PC-9 (cell line): ENCODE results near the gene THSD8. TPM values are rescaled to one million over a fixed set of nuclear protein-coding genes. Genes with fewer than 3 reads are reported as not detected.

Experiments
- BruUV-seq: library from RNA; stranded (reverse); fragments of 400-500 nt; replicated peaks from 2 replicates; lab custom pipeline; 2021; lab: Mats Ljungman, UMichigan
- CTCF ChIA-PET: fragments of 300-600 bp; sonication (Branson Sonifier 250); formaldehyde crosslinking; loops from one replicate; lab custom pipeline; 2022; ENCODE audit warnings: antibody characterized with exemption; lab: Charles Lee
- POLR2A ChIA-PET: fragments of 300-600 bp; sonication (Branson Sonifier 250); formaldehyde crosslinking; loops from one replicate; lab custom pipeline; 2022; ENCODE audit warnings: antibody characterized with exemption; ENCODE audit not compliant: unreplicated experiment; lab: Charles Lee
- DNase-seq, 2 experiments: peaks; one replicate each; pipeline versions ENCODE4 v3.0.0 to v3.0.0-alpha.2; 2015 to 2022; ENCODE audit warnings: mixed read lengths in 1 of 2
- H2AFZ ChIP-seq: fragments of 200-600 bp; sonication (generic); 2 replicates; pipeline ENCODE4 v1.8.1; 2017; ENCODE audit warnings: antibody characterized with exemption
- H3F3A ChIP-seq: fragments of 200-600 bp; sonication (generic); 2 replicates; pipeline ENCODE4 v1.8.1; 2017; ENCODE audit warnings: antibody characterized with exemption, mild to moderate bottlenecking, low read depth; ENCODE audit not compliant: insufficient read depth
- H3K27ac ChIP-seq: fragments of 200-600 bp; sonication (generic); 2 replicates; pipeline ENCODE4 v1.6.1; 2016; ENCODE audit warnings: mixed run types
- H3K27me3 ChIP-seq: fragments of 200-600 bp; sonication (generic); 2 replicates; pipeline ENCODE4 v1.6.1; 2016; ENCODE audit warnings: low read depth, mixed run types; ENCODE audit not compliant: insufficient read depth
- H3K36me3 ChIP-seq: fragments of 200-600 bp; sonication (generic); 2 replicates; pipeline ENCODE4 v1.6.1; 2016; ENCODE audit warnings: low read depth, mixed run types
- H3K4me1 ChIP-seq: fragments of 200-600 bp; sonication (generic); replicated peaks from 2 replicates; pipeline ENCODE4 v1.6.1; 2016; ENCODE audit warnings: mixed run types; ENCODE audit not compliant: insufficient read depth
- H3K4me2 ChIP-seq: fragments of 200-600 bp; sonication (generic); 2 replicates; pipeline ENCODE4 v1.6.1; 2017; ENCODE audit warnings: mixed run types
- H3K4me3 ChIP-seq: fragments of 200-600 bp; sonication (generic); 2 replicates; pipeline ENCODE4 v1.6.1; 2016; ENCODE audit warnings: mixed run types
- H3K79me2 ChIP-seq: fragments of 200-600 bp; sonication (generic); 2 replicates; pipeline ENCODE4 v1.6.1; 2017; ENCODE audit warnings: low read depth, mixed run types
- H3K9me2 ChIP-seq: fragments of 200-600 bp; sonication (generic); 2 replicates; pipeline ENCODE4 v1.8.1; 2017; ENCODE audit warnings: mild to moderate bottlenecking; ENCODE audit not compliant: insufficient read depth
- H3K9me3 ChIP-seq: fragments of 200-600 bp; sonication (generic); 2 replicates; pipeline ENCODE4 v1.8.1; 2016; ENCODE audit warnings: low read depth; ENCODE audit not compliant: insufficient read depth
- H4K20me1 ChIP-seq: fragments of 200-600 bp; sonication (generic); 2 replicates; pipeline ENCODE4 v1.8.1; 2017; ENCODE audit not compliant: insufficient read depth
- CTCF ChIP-seq: fragments of 200-600 bp; sonication (generic); conservative IDR thresholded peaks from 2 replicates; pipeline ENCODE4 v1.6.1; 2017; ENCODE audit warnings: mixed run types, antibody characterized with exemption, mild to moderate bottlenecking, moderate library complexity
- EZH2 ChIP-seq: fragments of 200-600 bp; sonication (generic); IDR thresholded peaks from 2 replicates; pipeline ENCODE4 v1.8.0; 2017; ENCODE audit warnings: antibody characterized with exemption, low read depth
- intact Hi-C: fragments of 100-400 bp; cut with micrococcal nuclease; formaldehyde crosslinking; loops from one replicate; pipeline ENCODE4 v1.10.0; 2022; ENCODE audit not compliant: unreplicated experiment
- total RNA-seq: library from RNA; stranded (reverse); gene quantifications from 2 replicates; pipeline ENCODE4 v1.2.3, GENCODE V29; 2021

Gene THSD8
- total RNA-seq, 1 experiment from 2014 or later, result 28.8 TPM

DNA sequence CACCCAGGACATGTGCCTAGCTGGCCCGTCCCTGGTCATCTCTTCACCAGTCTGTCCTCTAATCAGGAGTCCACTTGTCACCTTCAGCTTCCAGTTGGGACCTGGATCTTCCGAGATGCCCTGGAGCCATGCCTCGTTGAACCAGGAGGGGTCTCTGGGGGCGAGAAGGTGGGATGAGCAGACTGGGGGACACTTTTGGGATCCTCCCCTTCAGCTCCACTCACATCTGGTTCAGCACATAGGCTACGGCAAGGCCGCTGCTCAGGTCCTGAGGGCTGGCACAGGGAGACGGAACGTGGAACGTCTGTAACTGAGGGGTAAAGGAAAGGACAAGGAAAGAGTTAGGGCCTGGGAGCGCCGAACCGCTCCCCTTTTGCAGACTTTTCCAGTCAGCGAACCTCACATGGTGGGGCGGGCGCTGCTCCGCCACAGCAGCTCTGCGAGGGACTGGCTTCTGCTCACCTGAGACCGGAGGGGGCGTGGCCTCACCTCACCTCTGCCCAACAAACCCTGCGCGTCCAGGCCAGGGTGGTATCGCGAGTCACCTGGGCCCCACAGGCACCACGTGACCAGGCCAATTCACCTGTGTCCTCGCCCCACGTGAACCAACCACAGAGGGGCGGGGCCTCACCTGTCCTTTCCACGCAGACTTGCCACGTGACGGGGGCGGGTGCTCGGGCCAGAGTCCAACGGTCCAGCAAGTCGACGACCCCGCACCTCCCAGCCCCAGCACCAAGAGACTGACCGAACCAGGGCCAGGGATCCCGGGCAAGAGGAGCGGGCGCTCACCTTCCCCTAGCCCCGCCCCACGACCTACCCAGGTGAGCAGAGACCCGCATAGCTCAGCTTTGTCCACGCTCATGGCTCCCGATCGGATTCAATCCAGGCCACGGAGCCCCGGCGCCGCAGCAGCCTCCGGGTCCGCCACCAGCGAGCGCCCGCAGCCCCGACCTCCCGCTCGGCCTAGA, 27.0 kb upstream of the THSD8 start, which contains the start of gene HOOK2:
Gene HOOK2 (minus strand): TSS at position 965 of the 968 bp plus-strand sequence. CDS start 103 bp downstream, at position 862.
- no TSS peak for BruUV-seq
- CTCF ChIA-PET, result interaction anchor here (0.6 to 1.3 kb wide), 6 partner anchors 9 to 247 kb away, joined by 3 to 20 read pairs (median 4); no protein-coding TSS in a partner anchor
- Histone ChIP-seq H3K27me3 (no peaks in the 10 kb centered on the region), H4K20me1 (no peaks in the 10 kb centered on the region), H3K9me3 (no peaks in the 10 kb centered on the region), H2AFZ (peak within 1 kb of the TSS; percentile 74), H3K79me2 (peaks cover 50% of the 10 kb centered on the region), H3K4me3 (peak within 1 kb of the TSS; percentile 70), H3K36me3 (0 out of 2 replicates have a peak, but pooled peaks cover 7% of the 10 kb centered on the region), H3K4me2 (peak within 1 kb of the TSS; percentile 95), H3K9me2 (no peaks in the 10 kb centered on the region), H3F3A (peaks cover 59% of the 10 kb centered on the region), H3K27ac (peak within 1 kb of the TSS; percentile 94), H3K4me1 (peaks cover 39% of the 10 kb centered on the region)
- TF ChIP-seq CTCF (no peak), EZH2 (no peak)
- POLR2A ChIA-PET, result interaction anchor here (0.6 to 1.1 kb wide), 4 partner anchors 21 to 887 kb away, joined by 3 to 5 read pairs (median 3); partner anchors contain the start of gene ZNF69
- DNase-seq, result peak; percentile 98 to 99
- intact Hi-C loops, result loop anchor here (1.0 to 5.0 kb wide), 3 partner anchors 38 to 377 kb away; partner anchors contain the start of genes GET3, IER2 and STX10

- Histone ChIP-seq H3K27ac (peak overlapping the region; percentile 51), H3K4me1 (peaks cover 54% of the 10 kb centered on the region), H3K4me2 (peak overlapping the region; percentile 78), H3K36me3 (no peaks in the 10 kb centered on the region), H3K4me3 (peak overlapping the region; percentile 59), H3K9me2 (no peaks in the 10 kb centered on the region), H2AFZ (peak overlapping the region; percentile 69), H3K79me2 (peaks cover 53% of the 10 kb centered on the region), H3K27me3 (no peaks in the 10 kb centered on the region), H3F3A (peaks cover 66% of the 10 kb centered on the region), H4K20me1 (no peaks in the 10 kb centered on the region), H3K9me3 (no peaks in the 10 kb centered on the region)
- peak; percentile 99 for TF ChIP-seq CTCF
- TF ChIP-seq EZH2, result no peak
- no TSS peak for BruUV-seq
- peak; percentile 63 to 85 for DNase-seq
- ChIA-PET CTCF (interaction anchor here (1.5 to 2.2 kb wide), 3 partner anchors 15 to 24 kb away, joined by 3 to 11 read pairs (median 8); partner anchors contain the start of gene JUNB), POLR2A (interaction anchor here (0.6 to 2.5 kb wide), 6 partner anchors 9 to 54 kb away, joined by 3 to 59 read pairs (median 4); partner anchors contain the start of gene JUNB)
- intact Hi-C loops, result loop anchor here (1.0 to 5.0 kb wide), 2 partner anchors 19 to 375 kb away; partner anchors contain the start of genes IER2 and STX10
Observed at GRCh38 chr19:12777217-12778016, 24.5 kb upstream of the THSD8 start.
